CD4-positive, alpha-beta T cell treated with Interleukin-15 for 4 hours (primary cell): ENCODE data around the gene JMJD1C.
"Not testable (repeated sequence)": the region's sequence is repeated elsewhere in the genome, so short reads cannot be mapped to it uniquely, and the experiment has no call there.

ENCODE experiments used
- DNase-seq: peaks from one replicate; pipeline ENCODE4 v3.0.0-alpha.2; 2020; ENCODE audit warnings: low spot score

The JMJD1C gene

GRCh38 chr10:63365976-63366765 is 99.6 kb downstream of the JMJD1C start:
- no peak for DNase-seq

- DNase-seq: no peak
Observed at GRCh38 chr10:63364918-63365317, 100.9 kb downstream of the JMJD1C start.

GRCh38 chr10:63363951-63364350 is 101.8 kb downstream of the JMJD1C start:
- DNase-seq: no peak

GRCh38 chr10:63355682-63356081 is 110.1 kb downstream of the JMJD1C start:
- DNase-seq: no peak

- no peak for DNase-seq
Observed at GRCh38 chr10:63352976-63353375, 112.8 kb downstream of the JMJD1C start.

GRCh38 chr10:63348245-63348850 is 117.4 kb downstream of the JMJD1C start:
- no peak for DNase-seq

GRCh38 chr10:63346015-63346441 is 119.7 kb downstream of the JMJD1C start:
- DNase-seq: no peak

GRCh38 chr10:63344269-63344668 is 121.5 kb downstream of the JMJD1C start:
- DNase-seq: no peak

GRCh38 chr10:63343476-63343875 is 122.3 kb downstream of the JMJD1C start:
- DNase-seq: no peak

GRCh38 chr10:63339640-63340039 is 126.1 kb downstream of the JMJD1C start:
- DNase-seq: not testable (repeated sequence)

- no peak for DNase-seq
Observed at GRCh38 chr10:63337455-63338251, 128.1 kb downstream of the JMJD1C start.

GRCh38 chr10:63331586-63331985 is 134.2 kb downstream of the JMJD1C start:
- DNase-seq: no peak

GRCh38 chr10:63324495-63324854 is 141.3 kb downstream of the JMJD1C start:
- DNase-seq: no peak

- no peak for DNase-seq
Observed at GRCh38 chr10:63323701-63324494, 141.9 kb downstream of the JMJD1C start.

- no peak for DNase-seq
Observed at GRCh38 chr10:63320683-63321082, 145.1 kb downstream of the JMJD1C start.

- no peak for DNase-seq
Observed at GRCh38 chr10:63319231-63319630, 146.5 kb downstream of the JMJD1C start.

GRCh38 chr10:63318491-63318890 is 147.3 kb downstream of the JMJD1C start:
- DNase-seq: no peak

- DNase-seq: no peak
Observed at GRCh38 chr10:63314020-63314419, 151.8 kb downstream of the JMJD1C start.

- DNase-seq: no peak
Observed at GRCh38 chr10:63313066-63313717, 152.6 kb downstream of the JMJD1C start.

GRCh38 chr10:63308628-63309027 is 157.1 kb downstream of the JMJD1C start:
- no peak for DNase-seq

GRCh38 chr10:63304146-63304545 is 161.6 kb downstream of the JMJD1C start:
- DNase-seq: no peak

GRCh38 chr10:63300801-63301200 is 165.0 kb downstream of the JMJD1C start:
- DNase-seq: no peak
